Forelimb muscle (tissue), 1 donor: Measurements from ENCODE around the gene KCTD20. TPM values are rescaled to one million over a fixed set of nuclear protein-coding genes. Genes with fewer than 3 reads are reported as not detected.

Experiments used
- DNase-seq: peaks from one replicate; pipeline ENCODE4 v3.0.0-alpha.2; 2013; ENCODE audit warnings: low read depth
- polyA plus RNA-seq: library from polyadenylated mRNA; unstranded; fragments of 120-200 nt; gene quantifications from one replicate; pipeline ENCODE4 v1.2.1, GENCODE V29; 2013; ENCODE audit not compliant: insufficient read length

Gene KCTD20
- polyA plus RNA-seq, 1 donor, result 38.6 TPM

DNA sequence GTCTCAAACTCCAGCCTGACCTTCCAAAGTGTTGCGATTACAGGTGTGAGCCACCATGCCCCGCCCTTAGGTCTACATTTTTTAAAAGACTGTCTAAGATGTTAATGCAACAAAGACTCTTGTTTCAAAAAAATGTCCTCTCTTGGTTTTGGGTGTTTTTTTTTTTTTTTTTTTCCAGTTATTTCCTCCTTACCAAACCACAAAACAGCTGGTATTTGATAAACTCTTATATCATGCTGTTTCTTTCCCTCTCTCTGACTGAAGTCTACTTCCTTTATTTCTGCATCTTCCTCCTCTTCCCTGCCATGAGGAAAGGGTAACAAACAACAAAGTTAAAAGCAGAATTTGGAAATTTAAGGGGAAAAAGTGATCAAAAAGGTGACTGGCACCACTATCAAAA is 83.3 kb downstream of the KCTD20 start:
- DNase-seq, result no peak

DNA sequence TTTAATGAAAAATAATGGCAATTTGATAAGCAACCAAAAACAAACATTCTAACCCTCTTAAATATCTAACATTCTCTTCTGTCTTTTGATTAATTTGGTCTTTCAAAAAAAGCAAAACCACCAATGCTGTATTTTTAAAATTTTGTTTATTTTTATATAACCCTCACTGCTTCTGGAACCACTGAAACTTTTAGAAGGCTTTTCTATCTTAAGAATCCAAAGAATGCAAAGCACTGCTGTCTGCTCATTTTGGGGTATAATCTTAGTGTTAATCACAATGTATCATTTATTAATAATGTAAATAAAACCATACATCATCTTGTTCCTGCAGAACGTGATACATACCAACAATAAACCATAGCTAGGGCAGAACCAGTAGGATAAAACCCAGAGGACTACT is 90.5 kb downstream of the KCTD20 start:
- DNase-seq, result no peak

DNA sequence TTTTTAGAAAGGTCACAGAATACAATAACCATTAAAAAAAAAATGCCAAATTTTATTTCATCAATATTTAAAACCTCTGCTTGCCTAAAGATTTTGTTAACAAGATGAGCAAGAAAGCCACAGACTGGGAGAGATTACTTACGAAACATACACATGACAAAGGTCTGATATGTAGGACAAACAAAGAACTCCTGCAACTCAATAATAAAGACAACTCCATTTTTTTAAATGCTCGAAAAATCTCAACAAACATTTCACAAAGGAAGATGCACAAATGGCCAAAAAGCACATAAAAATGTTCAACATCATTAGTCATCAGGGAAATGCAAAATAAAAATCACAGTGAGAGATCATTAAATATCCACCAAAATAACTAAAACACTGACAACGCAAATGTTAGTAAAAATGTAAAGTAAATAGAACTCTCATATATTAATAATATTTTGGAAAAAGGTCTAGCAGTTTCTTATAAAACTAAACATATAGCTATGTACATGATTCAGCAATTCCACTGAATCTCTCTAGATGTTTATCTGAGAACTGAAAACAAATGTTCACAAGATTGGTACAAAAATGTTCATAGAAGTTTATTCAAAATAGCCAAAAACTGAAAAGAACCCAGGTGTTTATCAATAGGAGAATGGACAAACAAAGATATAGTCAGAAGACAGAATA is 94.2 kb downstream of the KCTD20 start:
- no peak for DNase-seq

DNA sequence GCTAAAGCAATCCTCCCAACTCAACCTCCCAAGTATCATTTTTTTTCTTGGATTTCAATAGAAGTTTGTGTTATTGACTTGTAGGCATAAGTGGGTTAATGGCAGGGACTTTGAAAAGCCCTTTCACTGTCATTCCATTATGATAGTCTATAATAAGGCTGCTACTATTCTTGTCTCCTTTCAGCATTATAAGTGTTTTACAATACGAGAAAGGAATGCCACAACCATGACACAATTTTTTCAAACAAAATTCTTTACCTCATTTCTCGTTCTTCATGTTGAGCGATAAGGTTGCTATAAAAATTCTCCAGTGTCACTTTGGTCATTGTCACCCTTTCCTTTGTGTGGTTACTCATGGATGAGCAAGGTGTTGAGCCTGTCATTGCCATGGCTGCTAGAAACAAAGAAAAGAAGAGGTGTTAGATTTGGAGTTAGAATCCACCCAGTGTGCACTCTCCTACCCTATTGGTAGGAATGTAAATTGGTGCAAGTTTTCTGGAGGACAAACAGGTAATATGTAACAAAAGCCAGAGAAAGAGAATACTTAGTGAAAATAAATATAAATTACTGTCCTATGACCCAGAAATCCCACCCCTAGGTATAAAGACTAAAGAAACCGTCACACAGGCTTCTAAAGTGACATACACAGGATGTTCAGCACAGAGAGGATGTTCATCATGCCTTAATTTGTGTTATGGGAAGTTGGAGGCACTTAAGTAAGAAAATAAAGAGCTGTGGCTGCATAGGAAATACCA is 97.2 kb downstream of the KCTD20 start:
- no peak for DNase-seq

Other genes with a start within 250 kb of the KCTD20 start
- gene BRPF3, start 246.3 kb upstream of the KCTD20 start, polyA plus RNA-seq, result 24.4 TPM
- 0.06 TPM for gene PNPLA1, start 172.9 kb upstream of the KCTD20 start, polyA plus RNA-seq
- 0.09 TPM for gene BNIP5, start 106.1 kb upstream of the KCTD20 start, polyA plus RNA-seq
- gene ETV7, start 55.3 kb upstream of the KCTD20 start, polyA plus RNA-seq, result not detected
- 0.08 TPM for gene PXT1, start 146 bp upstream of the KCTD20 start, polyA plus RNA-seq
- gene STK38, start 104.5 kb downstream of the KCTD20 start, polyA plus RNA-seq, result 25.7 TPM
- 286 TPM for gene SRSF3, start 151.4 kb downstream of the KCTD20 start, polyA plus RNA-seq
- 110 TPM for gene CDKN1A, start 235.7 kb downstream of the KCTD20 start, polyA plus RNA-seq